Measurements from ENCODE around the gene TACC2.

Gene TACC2

DNA sequence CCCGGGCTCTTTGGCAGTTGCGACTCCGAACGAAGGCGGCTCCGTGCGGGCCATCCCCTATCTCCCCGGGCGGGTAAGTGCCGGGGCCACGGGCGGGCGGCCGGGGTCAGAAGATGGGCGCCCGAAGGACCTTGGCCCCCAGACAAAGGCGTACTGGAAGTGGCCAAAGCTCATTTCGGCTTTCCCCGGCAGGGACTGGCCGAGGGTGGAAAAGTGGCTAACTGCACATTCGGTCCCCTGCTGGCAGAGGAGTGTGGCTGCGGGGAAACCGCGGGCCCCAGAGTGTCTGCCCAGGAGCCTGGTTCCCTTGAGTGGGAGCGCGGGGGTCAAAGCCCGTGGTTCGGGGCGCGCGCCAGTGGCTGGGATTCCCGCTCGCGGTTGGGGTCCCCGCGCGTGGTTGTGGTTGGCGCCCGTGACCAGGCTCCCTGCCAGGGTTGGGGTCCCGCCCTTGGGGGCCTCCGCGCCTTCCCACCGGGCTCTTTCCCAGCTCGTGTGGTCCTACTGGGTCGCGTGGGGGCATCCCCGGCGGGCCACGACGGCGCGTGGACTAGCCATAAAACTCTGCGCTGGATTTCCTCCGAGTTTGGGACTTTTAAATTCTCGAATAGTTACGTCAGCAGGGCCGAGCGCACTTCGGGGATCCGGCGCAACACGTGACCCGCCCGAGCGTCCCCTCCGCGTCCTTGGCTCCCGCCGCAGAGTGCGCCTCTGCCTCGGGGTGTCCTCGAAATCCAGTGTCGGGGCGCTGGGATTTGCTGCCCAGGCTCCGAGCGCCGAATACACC, 124.4 kb downstream of the TACC2 start:
- DNase-seq (ENCODE audit: extremely low read depth, low read depth) = no peak

DNA sequence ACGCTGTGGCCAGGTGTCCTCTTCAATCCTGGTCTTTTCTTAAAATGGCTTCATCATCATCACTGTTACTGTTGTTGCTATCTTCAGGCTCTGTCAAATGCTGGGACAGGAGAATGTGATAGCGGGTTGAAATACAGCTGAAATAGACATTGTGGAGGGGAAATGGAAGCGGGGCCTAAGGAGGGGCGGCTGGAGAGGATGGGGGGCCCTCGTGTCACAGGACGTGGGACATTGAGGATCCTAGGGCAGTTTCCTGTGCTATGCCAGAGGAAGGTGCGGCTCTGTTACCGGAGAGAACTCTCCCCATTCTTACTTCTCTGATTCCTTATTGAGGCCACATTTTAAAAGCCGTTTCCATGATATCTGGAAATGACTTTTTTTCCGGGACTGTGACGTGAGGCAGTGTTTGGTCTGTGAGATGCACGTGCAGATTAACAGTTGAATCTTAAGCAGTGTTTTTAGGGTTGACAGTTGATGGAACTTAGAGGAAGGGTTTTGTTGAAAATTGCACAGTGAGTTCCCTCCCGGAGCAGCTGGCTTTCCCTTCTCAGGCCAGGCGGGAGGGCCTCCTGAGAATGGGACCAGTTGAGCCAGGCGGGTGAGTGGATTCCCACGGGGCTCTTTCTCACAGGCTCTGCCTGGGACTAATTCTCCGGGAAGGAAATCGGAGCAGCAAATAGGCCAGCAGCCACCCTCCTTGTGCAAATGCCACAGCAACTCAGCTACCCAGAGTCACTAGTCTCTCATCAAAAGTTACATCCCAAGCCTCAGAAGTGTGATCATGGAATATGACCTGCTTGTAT, 125.2 kb downstream of the TACC2 start:
- no peak for DNase-seq (ENCODE audit: extremely low read depth, low read depth)
- TF ChIP-seq, protein P1, sequence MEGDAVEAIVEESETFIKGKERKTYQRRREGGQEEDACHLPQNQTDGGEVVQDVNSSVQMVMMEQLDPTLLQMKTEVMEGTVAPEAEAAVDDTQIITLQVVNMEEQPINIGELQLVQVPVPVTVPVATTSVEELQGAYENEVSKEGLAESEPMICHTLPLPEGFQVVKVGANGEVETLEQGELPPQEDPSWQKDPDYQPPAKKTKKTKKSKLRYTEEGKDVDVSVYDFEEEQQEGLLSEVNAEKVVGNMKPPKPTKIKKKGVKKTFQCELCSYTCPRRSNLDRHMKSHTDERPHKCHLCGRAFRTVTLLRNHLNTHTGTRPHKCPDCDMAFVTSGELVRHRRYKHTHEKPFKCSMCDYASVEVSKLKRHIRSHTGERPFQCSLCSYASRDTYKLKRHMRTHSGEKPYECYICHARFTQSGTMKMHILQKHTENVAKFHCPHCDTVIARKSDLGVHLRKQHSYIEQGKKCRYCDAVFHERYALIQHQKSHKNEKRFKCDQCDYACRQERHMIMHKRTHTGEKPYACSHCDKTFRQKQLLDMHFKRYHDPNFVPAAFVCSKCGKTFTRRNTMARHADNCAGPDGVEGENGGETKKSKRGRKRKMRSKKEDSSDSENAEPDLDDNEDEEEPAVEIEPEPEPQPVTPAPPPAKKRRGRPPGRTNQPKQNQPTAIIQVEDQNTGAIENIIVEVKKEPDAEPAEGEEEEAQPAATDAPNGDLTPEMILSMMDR (IDR thresholded peaks at IDR 0.05; ENCODE audit: low read depth, low read length) = no peak

More for the DNA sequence above, 124.4 kb downstream of the TACC2 start:
- TF ChIP-seq, protein P1 (IDR thresholded peaks at IDR 0.05; ENCODE audit: low read depth, low read length) = peak; percentile 64

DNA sequence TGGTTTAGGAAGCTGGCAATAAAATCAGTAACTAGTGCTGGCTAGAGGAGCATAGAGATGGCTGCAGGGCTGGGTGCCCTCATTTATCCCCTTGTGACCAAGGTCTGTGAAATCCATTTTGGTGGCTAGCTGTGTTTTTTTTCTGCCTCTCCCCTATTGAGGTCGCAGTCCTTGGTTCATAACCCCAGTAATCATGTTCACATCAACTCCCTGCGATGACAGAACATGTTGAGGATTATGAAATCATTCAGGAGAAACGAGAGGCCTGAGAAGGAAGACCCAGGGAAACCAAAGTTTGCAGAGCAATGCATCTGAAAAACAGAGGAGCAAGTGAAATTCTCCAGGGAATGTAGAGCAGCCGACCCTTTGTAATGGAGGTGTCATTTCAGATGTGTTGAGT, 126.9 kb downstream of the TACC2 start:
- no peak for DNase-seq (ENCODE audit: extremely low read depth, low read depth)
- TF ChIP-seq, protein P1 (IDR thresholded peaks at IDR 0.05; ENCODE audit: low read depth, low read length) = no peak

DNA sequence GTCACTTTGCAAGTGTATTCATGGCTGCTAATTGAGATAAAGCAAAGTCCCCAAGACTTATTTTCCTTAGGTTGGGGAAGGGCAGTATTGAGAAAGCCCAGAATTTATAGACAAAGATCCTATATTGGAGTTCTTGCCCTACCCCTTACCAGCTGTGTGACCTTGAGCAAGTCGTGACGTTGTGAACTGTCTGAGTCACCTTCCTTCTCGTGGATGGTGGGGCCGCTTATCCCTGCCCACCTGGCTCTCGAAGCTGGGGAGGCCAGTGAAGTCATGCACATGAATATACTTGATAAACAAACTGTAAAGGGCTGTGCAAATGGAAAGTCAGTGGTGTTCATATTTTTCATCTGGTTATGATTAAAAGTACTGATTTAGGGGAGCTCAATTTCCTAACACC, 127.4 kb downstream of the TACC2 start:
- TF ChIP-seq, protein P1 (IDR thresholded peaks at IDR 0.05; ENCODE audit: low read depth, low read length) = no peak
- DNase-seq (ENCODE audit: extremely low read depth, low read depth) = no peak

DNA sequence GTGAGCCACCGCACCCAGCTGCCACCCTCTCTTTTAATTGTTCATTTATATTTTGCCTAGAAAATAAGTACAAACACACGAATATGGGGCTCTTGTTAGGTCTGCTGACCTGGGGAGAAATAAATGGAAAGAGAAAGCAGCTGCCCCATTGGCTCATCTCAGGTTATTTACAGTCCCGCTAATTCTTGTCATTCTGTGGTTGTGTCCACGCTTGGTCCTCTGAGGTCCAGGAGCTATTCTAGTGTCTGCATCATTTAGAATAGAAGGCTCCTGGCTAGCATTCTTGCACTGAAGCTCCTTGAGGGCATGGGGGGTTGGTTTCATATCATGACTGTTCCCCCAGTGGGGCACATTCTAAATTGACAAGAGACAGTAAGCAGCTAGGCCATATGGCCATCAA, 128.5 kb downstream of the TACC2 start:
- DNase-seq (ENCODE audit: extremely low read depth, low read depth) = no peak
- TF ChIP-seq, protein P1 (IDR thresholded peaks at IDR 0.05; ENCODE audit: low read depth, low read length) = no peak

DNA sequence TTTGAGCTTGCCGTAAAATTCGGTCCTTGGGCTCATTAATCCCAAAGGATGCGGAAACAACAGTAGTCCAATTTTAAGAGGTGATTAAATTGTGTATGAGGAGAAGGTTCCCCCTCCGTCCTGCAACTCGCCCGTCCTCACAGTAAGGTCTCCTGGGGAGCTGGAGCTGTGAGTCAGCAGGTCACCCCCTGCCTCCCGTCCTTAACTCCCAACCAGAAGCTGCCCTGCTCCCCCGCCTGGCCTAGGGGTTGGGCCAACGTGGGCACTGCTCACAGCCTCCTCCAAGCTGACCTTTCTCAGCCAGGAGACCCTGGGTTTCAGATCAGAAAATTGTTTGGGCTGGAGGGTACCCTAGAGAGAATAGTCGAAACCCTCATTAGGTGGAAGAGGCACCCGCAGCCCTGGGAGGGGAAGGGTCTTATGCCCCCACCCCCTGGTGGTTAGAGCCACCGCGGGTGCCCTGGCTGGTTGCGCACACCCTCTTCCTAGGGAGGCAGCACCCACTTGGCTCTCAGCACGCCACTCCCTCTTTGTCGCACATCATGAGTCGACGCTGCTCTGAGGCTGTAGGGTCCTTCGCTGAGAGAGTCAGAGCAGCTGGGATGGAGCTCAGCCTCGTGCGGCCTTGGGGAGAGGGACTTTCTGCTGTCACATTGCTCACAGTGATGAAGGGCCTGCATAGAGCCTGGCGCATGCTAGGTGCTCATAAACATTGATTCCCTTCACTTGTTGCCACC, 131.2 kb downstream of the TACC2 start:
- TF ChIP-seq, protein P1 (IDR thresholded peaks at IDR 0.05; ENCODE audit: low read depth, low read length) = no peak
- no peak for DNase-seq (ENCODE audit: extremely low read depth, low read depth)

Data from AG09319 (cell line).